ENCODE results near the gene STRBP. TPM values are rescaled to one million over a fixed set of nuclear protein-coding genes. Genes with fewer than 3 reads are reported as not detected.

The STRBP gene
- total RNA-seq, 2 donors from 2014 or later = 20.1 to 24.5 TPM

GRCh38 chr9:123162360-123162759, 106.0 kb downstream of the STRBP start:
- TF ChIP-seq POLR2AphosphoS5 (IDR thresholded peaks at IDR 0.05) = no peak
- TF ChIP-seq CTCF (IDR thresholded peaks at IDR 0.05) = no peak
- TF ChIP-seq POLR2A (IDR thresholded peaks at IDR 0.05) = no peak
- H3K9me3 ChIP-seq = no peaks in the 10 kb centered on the region
- DNase-seq (ENCODE audit: low spot score) = no peak
- no peak overlapping the region for H3K4me3 ChIP-seq
- H3K4me1 ChIP-seq (replicated peaks) = no peaks in the 10 kb centered on the region
- no peaks in the 10 kb centered on the region for H3K27me3 ChIP-seq (replicated peaks; ENCODE audit: insufficient read depth)
- H3K36me3 ChIP-seq = no peaks in the 10 kb centered on the region
- no peak overlapping the region for H3K27ac ChIP-seq
- intact Hi-C loops (cut with DNase I) = no loop called here
- 57% methylated on average over 1 of the region's 1 CpG for WGBS

DNA sequence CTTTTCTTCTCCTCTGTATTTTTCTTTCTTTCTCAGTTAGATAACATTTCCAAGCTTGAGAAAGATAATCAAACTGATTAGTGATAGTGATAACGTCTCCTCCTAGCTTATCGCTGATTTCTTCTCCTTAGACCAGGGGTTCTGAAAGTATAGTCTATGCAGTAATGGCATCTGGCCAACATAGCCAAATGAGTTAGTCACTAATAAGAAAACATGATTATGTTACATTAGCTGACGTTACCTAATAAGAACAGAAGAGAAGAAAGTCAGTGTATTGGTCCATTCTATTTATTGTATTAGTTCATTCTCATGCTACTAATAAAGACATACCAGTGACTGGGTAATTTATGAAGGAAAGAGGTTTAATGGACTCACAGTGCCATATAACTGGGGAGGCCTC, 111.2 kb downstream of the STRBP start:
- H3K36me3 ChIP-seq = no peaks in the 10 kb centered on the region
- no peaks in the 10 kb centered on the region for H3K9me3 ChIP-seq
- intact Hi-C loops (cut with DNase I) = no loop called here
- H3K27ac ChIP-seq = no peak overlapping the region
- H3K4me1 ChIP-seq (replicated peaks) = no peaks in the 10 kb centered on the region
- H3K4me3 ChIP-seq = no peak overlapping the region
- H3K27me3 ChIP-seq (replicated peaks; ENCODE audit: insufficient read depth) = no peaks in the 10 kb centered on the region
- DNase-seq (ENCODE audit: low spot score) = no peak
- TF ChIP-seq POLR2AphosphoS5 (IDR thresholded peaks at IDR 0.05) (no peak), CTCF (IDR thresholded peaks at IDR 0.05) (no peak), POLR2A (IDR thresholded peaks at IDR 0.05) (no peak)
- 64% methylated on average over 3 of the region's 3 CpGs for WGBS

- no peak for DNase-seq (ENCODE audit: low spot score)
- Histone ChIP-seq H3K36me3 (no peaks in the 10 kb centered on the region), H3K27me3 (replicated peaks; ENCODE audit: insufficient read depth) (no peaks in the 10 kb centered on the region), H3K27ac (no peak overlapping the region), H3K4me1 (replicated peaks) (no peaks in the 10 kb centered on the region), H3K4me3 (no peak overlapping the region), H3K9me3 (no peaks in the 10 kb centered on the region)
- WGBS = 92% methylated on average over 5 of the region's 5 CpGs
- no peak for TF ChIP-seq POLR2A (IDR thresholded peaks at IDR 0.05)
- TF ChIP-seq POLR2AphosphoS5 (IDR thresholded peaks at IDR 0.05) = no peak
- TF ChIP-seq CTCF (IDR thresholded peaks at IDR 0.05) = no peak
- intact Hi-C loops (cut with DNase I) = no loop called here
Measured at GRCh38 chr9:123150708-123151503, 117.5 kb downstream of the STRBP start.

- no peak for TF ChIP-seq POLR2A (IDR thresholded peaks at IDR 0.05)
- TF ChIP-seq POLR2AphosphoS5 (IDR thresholded peaks at IDR 0.05) = peak; percentile 25
- TF ChIP-seq CTCF (IDR thresholded peaks at IDR 0.05) = no peak
- Histone ChIP-seq H3K4me3 (no peak overlapping the region), H3K9me3 (no peaks in the 10 kb centered on the region), H3K27me3 (replicated peaks; ENCODE audit: insufficient read depth) (no peaks in the 10 kb centered on the region), H3K27ac (no peak overlapping the region), H3K36me3 (no peaks in the 10 kb centered on the region), H3K4me1 (replicated peaks) (no peaks in the 10 kb centered on the region)
- no peak for DNase-seq (ENCODE audit: low spot score)
- 10% methylated on average over 1 of the region's 1 CpG for WGBS
- intact Hi-C loops (cut with DNase I) = no loop called here
Measured at GRCh38 chr9:123149067-123149466, 119.3 kb downstream of the STRBP start.

DNA sequence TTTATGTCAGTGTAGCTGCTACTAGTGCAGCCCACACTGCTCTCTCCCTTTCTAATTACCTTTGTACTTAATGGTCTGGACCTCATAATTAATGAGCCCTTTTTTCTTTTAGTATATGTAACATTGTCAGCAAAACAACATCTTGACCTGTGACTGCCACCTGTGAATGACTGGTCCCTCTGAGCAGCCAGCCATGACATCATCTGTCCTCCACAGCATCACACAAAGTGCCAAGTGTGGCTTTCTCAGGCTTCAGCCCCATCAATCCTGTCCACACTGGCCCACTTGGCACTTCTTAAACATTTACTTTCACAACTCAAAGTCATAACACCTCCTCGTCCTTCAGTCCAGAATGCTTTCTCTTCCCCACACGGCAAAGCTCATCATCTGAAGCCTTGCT, 130.2 kb downstream of the STRBP start:
- H3K36me3 ChIP-seq = no peaks in the 10 kb centered on the region
- H3K27ac ChIP-seq = no peak overlapping the region
- no peak overlapping the region for H3K4me3 ChIP-seq
- WGBS = 63% methylated on average over 2 of the region's 2 CpGs
- TF ChIP-seq POLR2AphosphoS5 (IDR thresholded peaks at IDR 0.05) (no peak), CTCF (IDR thresholded peaks at IDR 0.05) (no peak), POLR2A (IDR thresholded peaks at IDR 0.05) (no peak)
- no peaks in the 10 kb centered on the region for H3K9me3 ChIP-seq
- no peak for DNase-seq (ENCODE audit: low spot score)
- no peaks in the 10 kb centered on the region for H3K27me3 ChIP-seq (replicated peaks; ENCODE audit: insufficient read depth)
- no peaks in the 10 kb centered on the region for H3K4me1 ChIP-seq (replicated peaks)
- intact Hi-C loops (cut with DNase I) = no loop called here

Measured in prostate gland (tissue), 2 donors.